ENCODE data around the gene GPR158.

The GPR158 gene

GRCh38 chr10:25261558-25261957 is 86.8 kb downstream of the GPR158 start:
- no peak overlapping the region for H3K4me3 ChIP-seq (ENCODE audit: control insufficient read depth, low read depth, low read length)
- TF ChIP-seq CTCF (conservative IDR thresholded peaks at IDR 0.05; ENCODE audit: control insufficient read depth, insufficient read depth, low read depth, low read length), result no peak

GRCh38 chr10:25263931-25264330 is 89.1 kb downstream of the GPR158 start:
- DNase-seq (ENCODE audit: low read depth), result no peak
- no peak for TF ChIP-seq CTCF (conservative IDR thresholded peaks at IDR 0.05; ENCODE audit: control insufficient read depth, insufficient read depth, low read depth, low read length)
- no peak overlapping the region for H3K4me3 ChIP-seq (ENCODE audit: control insufficient read depth, low read depth, low read length)

More at GRCh38 chr10:25261558-25261957, 86.8 kb downstream of the GPR158 start:
- no peak for DNase-seq (ENCODE audit: low read depth)

GRCh38 chr10:25278180-25278579 is 103.4 kb downstream of the GPR158 start:
- no peak for DNase-seq (ENCODE audit: low read depth)
- H3K4me3 ChIP-seq (ENCODE audit: control insufficient read depth, low read depth, low read length), result no peak overlapping the region
- TF ChIP-seq CTCF (conservative IDR thresholded peaks at IDR 0.05; ENCODE audit: control insufficient read depth, insufficient read depth, low read depth, low read length), result no peak

GRCh38 chr10:25280076-25280475 is 105.3 kb downstream of the GPR158 start:
- TF ChIP-seq CTCF (conservative IDR thresholded peaks at IDR 0.05; ENCODE audit: control insufficient read depth, insufficient read depth, low read depth, low read length), result no peak

GRCh38 chr10:25280573-25280972 is 105.8 kb downstream of the GPR158 start:
- TF ChIP-seq CTCF (conservative IDR thresholded peaks at IDR 0.05; ENCODE audit: control insufficient read depth, insufficient read depth, low read depth, low read length), result no peak
- no peak for DNase-seq (ENCODE audit: low read depth)
- no peak overlapping the region for H3K4me3 ChIP-seq (ENCODE audit: control insufficient read depth, low read depth, low read length)

More at GRCh38 chr10:25280076-25280475, 105.3 kb downstream of the GPR158 start:
- no peak overlapping the region for H3K4me3 ChIP-seq (ENCODE audit: control insufficient read depth, low read depth, low read length)
- no peak for DNase-seq (ENCODE audit: low read depth)

- DNase-seq (ENCODE audit: low read depth), result no peak
- H3K4me3 ChIP-seq (ENCODE audit: control insufficient read depth, low read depth, low read length), result no peak overlapping the region
- TF ChIP-seq CTCF (conservative IDR thresholded peaks at IDR 0.05; ENCODE audit: control insufficient read depth, insufficient read depth, low read depth, low read length), result no peak
Measured at GRCh38 chr10:25285809-25286208, 111.0 kb downstream of the GPR158 start.

- H3K4me3 ChIP-seq (ENCODE audit: control insufficient read depth, low read depth, low read length), result no peak overlapping the region
- TF ChIP-seq CTCF (conservative IDR thresholded peaks at IDR 0.05; ENCODE audit: control insufficient read depth, insufficient read depth, low read depth, low read length), result no peak
- no peak for DNase-seq (ENCODE audit: low read depth)
Measured at GRCh38 chr10:25288181-25288580, 113.4 kb downstream of the GPR158 start.

All from fibroblast of mammary gland (primary cell).